ENCODE measurements around the gene UBTD2. TPM values are rescaled to one million over a fixed set of nuclear protein-coding genes. Genes with fewer than 3 reads are reported as not detected.

UBTD2 gene
- total and polyA plus RNA-seq, 9 of the 15 experiments (the other 6 are each of a cell fraction or from before 2014, with no cell fraction given) = 0.01 to 0.46 (median 0.15) TPM; not detected in 1

DNA sequence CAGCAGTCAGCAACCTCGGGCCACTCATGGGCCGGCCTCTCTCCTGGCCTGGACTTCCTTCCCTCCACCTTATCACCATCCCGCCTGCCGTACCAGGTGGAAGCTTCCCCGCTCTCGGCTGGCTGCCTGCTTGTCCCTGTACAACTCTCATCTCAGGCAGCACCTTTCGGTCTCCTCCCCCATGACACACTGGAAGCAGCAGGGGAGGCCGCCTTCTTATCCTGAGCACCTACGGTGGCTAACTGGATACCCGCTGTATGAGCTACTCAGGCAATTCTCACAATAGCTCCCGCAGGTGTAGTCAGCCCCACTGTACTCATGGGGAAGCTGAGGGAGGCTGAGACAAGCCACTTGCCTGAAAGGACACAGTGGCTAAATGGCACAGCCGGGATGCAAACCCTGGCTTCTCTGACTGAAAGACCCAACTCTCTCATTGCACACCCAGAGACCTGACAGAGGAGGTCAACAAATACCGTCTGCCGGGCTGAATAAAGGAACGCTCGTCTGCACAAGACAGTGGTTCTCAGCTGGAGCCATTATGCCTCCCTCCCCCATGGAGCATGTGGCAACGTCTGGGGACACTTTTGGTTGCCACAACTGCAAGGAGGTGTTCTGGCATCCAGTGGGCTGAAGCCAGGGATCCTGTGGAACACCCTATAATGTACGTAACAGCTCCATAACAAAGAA, 105.1 kb downstream of the UBTD2 start (continued):
- TF ChIP-seq, protein P1, sequence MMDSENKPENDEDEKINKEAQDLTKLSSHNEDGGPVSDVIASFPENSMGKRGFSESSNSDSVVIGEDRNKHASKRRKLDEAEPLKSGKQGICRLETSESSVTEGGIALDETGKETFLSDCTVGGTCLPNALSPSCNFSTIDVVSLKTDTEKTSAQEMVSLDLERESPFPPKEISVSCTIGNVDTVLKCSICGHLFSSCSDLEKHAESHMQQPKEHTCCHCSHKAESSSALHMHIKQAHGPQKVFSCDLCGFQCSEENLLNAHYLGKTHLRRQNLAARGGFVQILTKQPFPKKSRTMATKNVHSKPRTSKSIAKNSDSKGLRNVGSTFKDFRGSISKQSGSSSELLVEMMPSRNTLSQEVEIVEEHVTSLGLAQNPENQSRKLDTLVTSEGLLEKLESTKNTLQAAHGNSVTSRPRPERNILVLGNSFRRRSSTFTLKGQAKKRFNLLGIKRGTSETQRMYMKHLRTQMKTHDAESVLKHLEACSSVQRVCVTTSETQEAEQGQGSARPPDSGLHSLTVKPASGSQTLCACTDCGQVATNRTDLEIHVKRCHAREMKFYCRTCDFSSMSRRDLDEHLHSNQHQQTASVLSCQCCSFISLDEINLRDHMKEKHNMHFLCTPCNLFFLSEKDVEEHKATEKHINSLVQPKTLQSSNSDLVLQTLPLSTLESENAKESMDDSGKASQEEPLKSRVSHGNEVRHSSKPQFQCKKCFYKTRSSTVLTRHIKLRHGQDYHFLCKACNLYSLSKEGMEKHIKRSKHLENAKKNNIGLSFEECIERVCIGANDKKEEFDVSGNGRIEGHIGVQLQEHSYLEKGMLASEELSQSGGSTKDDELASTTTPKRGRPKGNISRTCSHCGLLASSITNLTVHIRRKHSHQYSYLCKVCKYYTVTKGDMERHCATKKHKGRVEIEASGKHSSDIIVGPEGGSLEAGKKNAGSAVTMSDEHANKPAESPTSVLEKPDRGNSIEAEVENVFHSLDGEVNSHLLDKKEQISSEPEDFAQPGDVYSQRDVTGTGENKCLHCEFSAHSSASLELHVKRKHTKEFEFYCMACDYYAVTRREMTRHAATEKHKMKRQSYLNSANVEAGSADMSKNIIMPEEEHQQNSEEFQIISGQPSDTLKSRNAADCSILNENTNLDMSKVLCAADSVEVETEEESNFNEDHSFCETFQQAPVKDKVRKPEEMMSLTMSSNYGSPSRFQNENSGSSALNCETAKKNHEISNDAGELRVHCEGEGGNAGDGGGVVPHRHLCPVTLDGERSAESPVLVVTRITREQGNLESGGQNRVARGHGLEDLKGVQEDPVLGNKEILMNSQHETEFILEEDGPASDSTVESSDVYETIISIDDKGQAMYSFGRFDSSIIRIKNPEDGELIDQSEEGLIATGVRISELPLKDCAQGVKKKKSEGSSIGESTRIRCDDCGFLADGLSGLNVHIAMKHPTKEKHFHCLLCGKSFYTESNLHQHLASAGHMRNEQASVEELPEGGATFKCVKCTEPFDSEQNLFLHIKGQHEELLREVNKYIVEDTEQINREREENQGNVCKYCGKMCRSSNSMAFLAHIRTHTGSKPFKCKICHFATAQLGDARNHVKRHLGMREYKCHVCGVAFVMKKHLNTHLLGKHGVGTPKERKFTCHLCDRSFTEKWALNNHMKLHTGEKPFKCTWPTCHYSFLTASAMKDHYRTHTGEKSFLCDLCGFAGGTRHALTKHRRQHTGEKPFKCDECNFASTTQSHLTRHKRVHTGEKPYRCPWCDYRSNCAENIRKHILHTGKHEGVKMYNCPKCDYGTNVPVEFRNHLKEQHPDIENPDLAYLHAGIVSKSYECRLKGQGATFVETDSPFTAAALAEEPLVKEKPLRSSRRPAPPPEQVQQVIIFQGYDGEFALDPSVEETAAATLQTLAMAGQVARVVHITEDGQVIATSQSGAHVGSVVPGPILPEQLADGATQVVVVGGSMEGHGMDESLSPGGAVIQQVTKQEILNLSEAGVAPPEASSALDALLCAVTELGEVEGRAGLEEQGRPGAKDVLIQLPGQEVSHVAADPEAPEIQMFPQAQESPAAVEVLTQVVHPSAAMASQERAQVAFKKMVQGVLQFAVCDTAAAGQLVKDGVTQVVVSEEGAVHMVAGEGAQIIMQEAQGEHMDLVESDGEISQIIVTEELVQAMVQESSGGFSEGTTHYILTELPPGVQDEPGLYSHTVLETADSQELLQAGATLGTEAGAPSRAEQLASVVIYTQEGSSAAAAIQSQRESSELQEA (IDR thresholded peaks at IDR 0.05; ENCODE audit: low read depth) = peak; percentile 87
- TF ChIP-seq CBFB (CRISPR knock-in tag; IDR thresholded peaks at IDR 0.05) = no peak
- TF ChIP-seq ZNF77 (CRISPR knock-in tag; IDR thresholded peaks at IDR 0.05) = no peak
- TF ChIP-seq, protein P2, sequence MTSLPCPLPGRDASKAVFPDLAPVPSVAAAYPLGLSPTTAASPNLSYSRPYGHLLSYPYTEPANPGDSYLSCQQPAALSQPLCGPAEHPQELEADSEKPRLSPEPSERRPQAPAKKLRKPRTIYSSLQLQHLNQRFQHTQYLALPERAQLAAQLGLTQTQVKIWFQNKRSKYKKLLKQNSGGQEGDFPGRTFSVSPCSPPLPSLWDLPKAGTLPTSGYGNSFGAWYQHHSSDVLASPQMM (CRISPR knock-in tag; IDR thresholded peaks at IDR 0.05) = no peak
- 0 out of 2 replicates have a peak, but pooled peaks have one; percentile 17 for TF ChIP-seq BCOR (IDR thresholded peaks at IDR 0.05)
- TF ChIP-seq IFI16 (CRISPR knock-in tag; IDR thresholded peaks at IDR 0.05) = no peak
- no peak for TF ChIP-seq ZFX (CRISPR knock-in tag; IDR thresholded peaks at IDR 0.05)
- TF ChIP-seq TBP (optimal IDR thresholded peaks at IDR 0.05; ENCODE audit: low read depth, low read length) = no peak
- TF ChIP-seq HIVEP1 (CRISPR knock-in tag; IDR thresholded peaks at IDR 0.05) = no peak
- TF ChIP-seq HNRNPUL1 (IDR thresholded peaks at IDR 0.05; ENCODE audit: low read length) = no peak
- no peak for TF ChIP-seq ZNF253 (CRISPR knock-in tag; conservative IDR thresholded peaks at IDR 0.05)
- TF ChIP-seq E2F3 (CRISPR knock-in tag; IDR thresholded peaks at IDR 0.05) = no peak
- no peak for TF ChIP-seq WHSC1 (IDR thresholded peaks at IDR 0.05; ENCODE audit: low read length)
- no peak for TF ChIP-seq ADNP (tag; IDR thresholded peaks at IDR 0.05)
- TF ChIP-seq, protein P3, sequence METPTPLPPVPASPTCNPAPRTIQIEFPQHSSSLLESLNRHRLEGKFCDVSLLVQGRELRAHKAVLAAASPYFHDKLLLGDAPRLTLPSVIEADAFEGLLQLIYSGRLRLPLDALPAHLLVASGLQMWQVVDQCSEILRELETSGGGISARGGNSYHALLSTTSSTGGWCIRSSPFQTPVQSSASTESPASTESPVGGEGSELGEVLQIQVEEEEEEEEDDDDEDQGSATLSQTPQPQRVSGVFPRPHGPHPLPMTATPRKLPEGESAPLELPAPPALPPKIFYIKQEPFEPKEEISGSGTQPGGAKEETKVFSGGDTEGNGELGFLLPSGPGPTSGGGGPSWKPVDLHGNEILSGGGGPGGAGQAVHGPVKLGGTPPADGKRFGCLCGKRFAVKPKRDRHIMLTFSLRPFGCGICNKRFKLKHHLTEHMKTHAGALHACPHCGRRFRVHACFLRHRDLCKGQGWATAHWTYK (CRISPR knock-in tag; IDR thresholded peaks at IDR 0.05) = no peak
- TF ChIP-seq, protein P4, sequence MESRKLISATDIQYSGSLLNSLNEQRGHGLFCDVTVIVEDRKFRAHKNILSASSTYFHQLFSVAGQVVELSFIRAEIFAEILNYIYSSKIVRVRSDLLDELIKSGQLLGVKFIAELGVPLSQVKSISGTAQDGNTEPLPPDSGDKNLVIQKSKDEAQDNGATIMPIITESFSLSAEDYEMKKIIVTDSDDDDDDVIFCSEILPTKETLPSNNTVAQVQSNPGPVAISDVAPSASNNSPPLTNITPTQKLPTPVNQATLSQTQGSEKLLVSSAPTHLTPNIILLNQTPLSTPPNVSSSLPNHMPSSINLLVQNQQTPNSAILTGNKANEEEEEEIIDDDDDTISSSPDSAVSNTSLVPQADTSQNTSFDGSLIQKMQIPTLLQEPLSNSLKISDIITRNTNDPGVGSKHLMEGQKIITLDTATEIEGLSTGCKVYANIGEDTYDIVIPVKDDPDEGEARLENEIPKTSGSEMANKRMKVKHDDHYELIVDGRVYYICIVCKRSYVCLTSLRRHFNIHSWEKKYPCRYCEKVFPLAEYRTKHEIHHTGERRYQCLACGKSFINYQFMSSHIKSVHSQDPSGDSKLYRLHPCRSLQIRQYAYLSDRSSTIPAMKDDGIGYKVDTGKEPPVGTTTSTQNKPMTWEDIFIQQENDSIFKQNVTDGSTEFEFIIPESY (CRISPR knock-in tag; IDR thresholded peaks at IDR 0.05) = peak; percentile 70
- TF ChIP-seq CBFA2T2 (conservative IDR thresholded peaks at IDR 0.05) = peak; percentile 75
- peak; percentile 33; the same call in 1 of the 2 replicates for TF ChIP-seq ATF7 (IDR thresholded peaks at IDR 0.05)
